CD4-positive, CD25-positive, alpha-beta regulatory T cell (primary cell): ENCODE data around the gene QTRT2. TPM values are rescaled to one million over a fixed set of nuclear protein-coding genes. Genes with fewer than 3 reads are reported as not detected.

Source experiments
- ATAC-seq, 2 donors: fragments of 150-1000 bp; cut with Tn5 transposase; one replicate each; pipeline ENCODE4 v1.10.0; 2021; ENCODE audit warnings: low read depth in 2 of 2, moderate number of reproducible peaks in 2 of 2, moderate library complexity in 1 of 2
- DNase-seq, 3 donors: peaks; one replicate each; pipeline versions ENCODE4 v3.0.0 to v3.0.0-alpha.2; 2012 to 2022; ENCODE audit warnings: mixed read lengths in 1 of 3
- H3K27ac ChIP-seq: one replicate; pipeline ENCODE4 v1.7.0; 2013; ENCODE audit warnings: mild to moderate bottlenecking, low read length; ENCODE audit not compliant: insufficient read depth, poor library complexity, severe bottlenecking
- H3K27me3 ChIP-seq: one replicate; pipeline ENCODE4 v1.7.0; 2013; ENCODE audit warnings: low read length; ENCODE audit not compliant: control insufficient read depth, insufficient read depth
- H3K36me3 ChIP-seq: one replicate; pipeline ENCODE4 v1.7.0; 2013; ENCODE audit warnings: mild to moderate bottlenecking, low read length, moderate library complexity; ENCODE audit not compliant: control insufficient read depth, insufficient read depth
- H3K4me1 ChIP-seq: 2 replicates; pipeline ENCODE4 v1.7.0; 2013; ENCODE audit warnings: mild to moderate bottlenecking, low read length; ENCODE audit not compliant: insufficient read depth, control insufficient read depth, poor library complexity, severe bottlenecking
- H3K4me3 ChIP-seq: one replicate; pipeline ENCODE4 v1.7.0; 2013; ENCODE audit warnings: low read depth, mild to moderate bottlenecking, low read length, moderate library complexity
- H3K9me3 ChIP-seq, 2 experiments: 1 replicate in 1 of 2; 2 replicates in 1 of 2; pipeline ENCODE4 v1.7.0; 2013; ENCODE audit warnings: low read length in 2 of 2, mild to moderate bottlenecking in 1 of 2, moderate library complexity in 1 of 2; ENCODE audit not compliant: control insufficient read depth in 2 of 2
- H3K27ac Mint-ChIP-seq, 3 donors: one replicate each; pipeline ENCODE4 v1.8.0; 2020 to 2022; ENCODE audit warnings: mild to moderate bottlenecking in 3 of 3, mixed read lengths in 3 of 3, moderate library complexity in 2 of 3
- H3K27me3 Mint-ChIP-seq: one replicate; pipeline ENCODE4 v1.8.0; 2022; ENCODE audit warnings: mild to moderate bottlenecking, mixed read lengths
- H3K36me3 Mint-ChIP-seq: one replicate; pipeline ENCODE4 v1.8.0; 2020; ENCODE audit warnings: mixed read lengths
- H3K4me1 Mint-ChIP-seq, 4 donors: one replicate each; pipeline ENCODE4 v1.8.0; 2020 to 2022; ENCODE audit warnings: mixed read lengths in 4 of 4, mild to moderate bottlenecking in 1 of 4
- H3K4me3 Mint-ChIP-seq, 4 donors: one replicate each; pipeline ENCODE4 v1.8.0; 2020 to 2022; ENCODE audit warnings: mild to moderate bottlenecking in 4 of 4, mixed read lengths in 4 of 4, moderate library complexity in 3 of 4
- H3K9me3 Mint-ChIP-seq, 7 donors: one replicate each; pipeline ENCODE4 v1.8.0; 2020 to 2022; ENCODE audit warnings: mixed read lengths in 7 of 7, mild to moderate bottlenecking in 3 of 7, moderate library complexity in 2 of 7
- polyA plus RNA-seq, 4 donors: library from polyadenylated mRNA; unstranded; fragments of 300-500 nt; fragmentation: Illumina TruSeq; gene quantifications; one replicate each; pipeline ENCODE4 v1.2.3, GENCODE V29; 2021
- total RNA-seq: library from RNA; stranded (reverse); gene quantifications from one replicate; pipeline ENCODE4 v1.2.3, GENCODE V29; 2022

QTRT2 gene
- total and polyA plus RNA-seq, 5 donors from 2014 or later: 8.3 to 40.2 (median 11.2) TPM

- ATAC-seq: no peak
- Histone ChIP-seq H3K4me1 (no peaks in the 10 kb centered on the region), H3K27ac (no peak overlapping the region), H3K27me3 (no peaks in the 10 kb centered on the region), H3K36me3 (peaks cover 82% of the 10 kb centered on the region), H3K9me3 (no peaks in the 10 kb centered on the region), H3K4me3 (no peak overlapping the region)
- peak overlapping the region in 1 of 3 donors; percentile 44 for H3K27ac Mint-ChIP-seq
- H3K4me3 Mint-ChIP-seq: no peak overlapping the region
- no peak for DNase-seq
- H3K36me3 Mint-ChIP-seq: peaks cover 59% of the 10 kb centered on the region
- no peaks in the 10 kb centered on the region for H3K9me3 Mint-ChIP-seq
- peaks cover 0 to 5% (median 2%) of the 10 kb centered on the region in 4 donors for H3K4me1 Mint-ChIP-seq
- H3K27me3 Mint-ChIP-seq: no peaks in the 10 kb centered on the region
Measured at GRCh38 chr3:114080201-114080600, 23.7 kb downstream of the QTRT2 start.

- peaks cover 82% of the 10 kb centered on the region for H3K36me3 ChIP-seq
- Mint-ChIP-seq H3K27me3 (no peaks in the 10 kb centered on the region), H3K9me3 (no peaks in the 10 kb centered on the region), H3K27ac (no peak overlapping the region), H3K4me1 (peaks cover 0 to 5% (median 2%) of the 10 kb centered on the region in 4 donors), H3K36me3 (peaks cover 67% of the 10 kb centered on the region), H3K4me3 (no peak overlapping the region)
- no peaks in the 10 kb centered on the region for H3K4me1 ChIP-seq
- no peak overlapping the region for H3K27ac ChIP-seq
- H3K4me3 ChIP-seq: no peak overlapping the region
- no peaks in the 10 kb centered on the region for H3K9me3 ChIP-seq
- no peaks in the 10 kb centered on the region for H3K27me3 ChIP-seq
- DNase-seq (no peak), ATAC-seq (no peak)
Measured at GRCh38 chr3:114081037-114081436, 24.5 kb downstream of the QTRT2 start.

GRCh38 chr3:114083112-114083511 is 26.6 kb downstream of the QTRT2 start:
- Histone ChIP-seq H3K27me3 (no peaks in the 10 kb centered on the region), H3K27ac (no peak overlapping the region), H3K4me1 (no peaks in the 10 kb centered on the region), H3K36me3 (peaks cover 72% of the 10 kb centered on the region), H3K9me3 (no peaks in the 10 kb centered on the region), H3K4me3 (no peak overlapping the region)
- DNase-seq (no peak), ATAC-seq (no peak)
- Mint-ChIP-seq H3K27me3 (no peaks in the 10 kb centered on the region), H3K9me3 (no peaks in the 10 kb centered on the region), H3K27ac (peak overlapping the region in 1 of 3 donors; percentile 84), H3K4me1 (peaks cover 0 to 5% (median 0%) of the 10 kb centered on the region in 4 donors), H3K36me3 (peaks cover 69% of the 10 kb centered on the region), H3K4me3 (no peak overlapping the region)

- no peak for DNase-seq
- Mint-ChIP-seq H3K9me3 (no peaks in the 10 kb centered on the region), H3K27me3 (no peaks in the 10 kb centered on the region), H3K27ac (no peak overlapping the region), H3K4me3 (no peak overlapping the region), H3K4me1 (no peaks in the 10 kb centered on the region), H3K36me3 (peaks cover 52% of the 10 kb centered on the region)
- no peaks in the 10 kb centered on the region for H3K9me3 ChIP-seq
- H3K27ac ChIP-seq: no peak overlapping the region
- H3K36me3 ChIP-seq: peaks cover 45% of the 10 kb centered on the region
- H3K27me3 ChIP-seq: no peaks in the 10 kb centered on the region
- no peaks in the 10 kb centered on the region for H3K4me1 ChIP-seq
- no peak for ATAC-seq
- H3K4me3 ChIP-seq: no peak overlapping the region
Measured at GRCh38 chr3:114086356-114086755, 29.8 kb downstream of the QTRT2 start.

GRCh38 chr3:114089675-114090074 is 33.1 kb downstream of the QTRT2 start:
- peaks cover 28% of the 10 kb centered on the region for H3K36me3 Mint-ChIP-seq
- Histone ChIP-seq H3K9me3 (no peaks in the 10 kb centered on the region), H3K4me1 (no peaks in the 10 kb centered on the region), H3K27me3 (no peaks in the 10 kb centered on the region), H3K27ac (no peak overlapping the region), H3K36me3 (peaks cover 20% of the 10 kb centered on the region), H3K4me3 (no peak overlapping the region)
- H3K9me3 Mint-ChIP-seq: no peaks in the 10 kb centered on the region
- peak overlapping the region in 1 of 3 donors; percentile 56 for H3K27ac Mint-ChIP-seq
- no peak for DNase-seq
- H3K4me3 Mint-ChIP-seq: no peak overlapping the region
- no peak for ATAC-seq
- peaks cover 0 to 5% (median 2%) of the 10 kb centered on the region in 4 donors for H3K4me1 Mint-ChIP-seq
- H3K27me3 Mint-ChIP-seq: peaks cover 5% of the 10 kb centered on the region

GRCh38 chr3:114092151-114093015 is 35.8 kb downstream of the QTRT2 start:
- H3K9me3 Mint-ChIP-seq: no peaks in the 10 kb centered on the region
- no peak for ATAC-seq

GRCh38 chr3:114093016-114093380 is 36.5 kb downstream of the QTRT2 start:
- Mint-ChIP-seq H3K36me3 (peaks cover under 1% of the 10 kb centered on the region), H3K9me3 (no peaks in the 10 kb centered on the region), H3K27ac (no peak overlapping the region), H3K4me3 (no peak overlapping the region), H3K27me3 (peaks cover 29% of the 10 kb centered on the region), H3K4me1 (peaks cover 0 to 5% (median 2%) of the 10 kb centered on the region in 4 donors)
- Histone ChIP-seq H3K4me3 (no peak overlapping the region), H3K27ac (no peak overlapping the region), H3K9me3 (no peaks in the 10 kb centered on the region), H3K36me3 (no peaks in the 10 kb centered on the region), H3K4me1 (no peaks in the 10 kb centered on the region), H3K27me3 (no peaks in the 10 kb centered on the region)
- DNase-seq (no peak), ATAC-seq (no peak)

More at GRCh38 chr3:114092151-114093015, 35.8 kb downstream of the QTRT2 start:
- no peaks in the 10 kb centered on the region for H3K4me1 ChIP-seq
- H3K4me3 Mint-ChIP-seq: no peak overlapping the region
- no peaks in the 10 kb centered on the region for H3K9me3 ChIP-seq
- no peaks in the 10 kb centered on the region for H3K27me3 ChIP-seq
- H3K27ac ChIP-seq: no peak overlapping the region
- H3K36me3 ChIP-seq: no peaks in the 10 kb centered on the region
- no peak overlapping the region for H3K27ac Mint-ChIP-seq
- H3K27me3 Mint-ChIP-seq: peaks cover 23% of the 10 kb centered on the region
- peaks cover 7% of the 10 kb centered on the region for H3K36me3 Mint-ChIP-seq
- H3K4me3 ChIP-seq: no peak overlapping the region
- no peak for DNase-seq
- H3K4me1 Mint-ChIP-seq: peaks cover 0 to 5% (median 2%) of the 10 kb centered on the region in 4 donors

- ATAC-seq: no peak
- H3K4me1 ChIP-seq: no peaks in the 10 kb centered on the region
- Mint-ChIP-seq H3K27ac (no peak overlapping the region), H3K9me3 (no peaks in the 10 kb centered on the region), H3K4me3 (no peak overlapping the region), H3K27me3 (peaks cover 31% of the 10 kb centered on the region), H3K4me1 (peaks cover 0 to 5% (median 2%) of the 10 kb centered on the region in 4 donors), H3K36me3 (no peaks in the 10 kb centered on the region)
- DNase-seq: no peak
- H3K27me3 ChIP-seq: no peaks in the 10 kb centered on the region
- H3K36me3 ChIP-seq: no peaks in the 10 kb centered on the region
- no peaks in the 10 kb centered on the region for H3K9me3 ChIP-seq
- H3K4me3 ChIP-seq: no peak overlapping the region
- no peak overlapping the region for H3K27ac ChIP-seq
Measured at GRCh38 chr3:114093596-114093995, 37.1 kb downstream of the QTRT2 start.
